ENCODE results near the gene LRCH3.

Gene LRCH3

GRCh38 chr3:197794115-197794514 is 3.1 kb downstream of the LRCH3 start:
- no peak for DNase-seq

DNA sequence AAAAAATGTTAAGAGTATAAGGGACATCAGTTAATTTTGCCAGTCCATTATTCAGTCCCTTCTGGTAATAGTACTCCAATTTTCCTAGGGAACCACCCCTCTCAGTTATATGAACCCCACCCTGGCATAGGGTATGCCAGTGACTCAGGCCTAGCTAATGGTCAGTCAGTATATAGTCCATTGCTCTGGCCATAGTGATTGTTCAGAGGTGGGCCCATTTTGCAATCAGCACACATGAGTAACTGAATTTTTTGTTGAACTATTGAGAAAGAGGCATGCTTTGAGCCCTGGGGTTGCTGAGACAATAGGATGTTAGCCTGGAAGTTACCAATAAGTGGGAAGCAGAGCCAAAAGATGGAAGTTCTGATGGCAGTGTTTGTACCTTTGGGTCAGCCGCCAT is 4.1 kb downstream of the LRCH3 start:
- DNase-seq, result no peak

- no peak for DNase-seq
Observed at GRCh38 chr3:197796087-197796486, 5.0 kb downstream of the LRCH3 start.

DNA sequence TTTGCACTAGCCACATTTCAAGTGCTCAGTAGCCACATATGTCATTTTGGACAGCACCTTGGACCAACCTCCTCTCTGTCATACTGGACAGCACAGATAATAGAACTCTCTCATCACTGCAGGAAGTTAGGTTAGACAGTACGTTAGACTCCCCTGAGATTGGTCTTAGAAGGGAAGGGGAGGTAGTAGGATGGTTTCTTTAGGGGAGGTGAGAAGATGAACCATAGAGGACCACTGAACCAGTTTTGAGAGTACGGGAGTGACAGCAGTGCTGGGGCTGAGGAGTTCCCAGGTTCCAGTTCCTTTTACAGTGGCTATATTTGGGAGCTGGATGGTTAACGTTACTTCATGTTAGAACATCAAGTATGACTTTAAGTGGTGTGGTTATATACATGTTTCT is 7.8 kb downstream of the LRCH3 start:
- no peak for DNase-seq

DNA sequence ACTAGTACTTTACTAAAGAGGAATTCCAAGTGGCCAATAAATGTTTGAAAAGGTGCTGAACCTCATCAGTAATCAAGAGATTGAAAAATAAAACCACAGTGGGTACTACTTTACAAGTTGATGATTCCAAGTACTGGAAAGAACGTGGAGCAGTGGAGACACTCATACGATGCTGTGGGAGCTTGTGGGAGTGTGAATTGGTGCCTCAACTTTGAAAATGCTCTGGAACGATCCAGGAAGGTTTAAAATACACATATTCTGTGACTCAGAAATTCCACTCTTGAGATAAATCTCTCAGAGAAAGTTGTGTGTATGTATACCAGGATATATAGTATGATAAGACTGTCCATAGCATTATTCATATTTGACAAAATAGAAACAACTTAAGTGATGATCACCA is 9.3 kb downstream of the LRCH3 start:
- no peak for DNase-seq

DNA sequence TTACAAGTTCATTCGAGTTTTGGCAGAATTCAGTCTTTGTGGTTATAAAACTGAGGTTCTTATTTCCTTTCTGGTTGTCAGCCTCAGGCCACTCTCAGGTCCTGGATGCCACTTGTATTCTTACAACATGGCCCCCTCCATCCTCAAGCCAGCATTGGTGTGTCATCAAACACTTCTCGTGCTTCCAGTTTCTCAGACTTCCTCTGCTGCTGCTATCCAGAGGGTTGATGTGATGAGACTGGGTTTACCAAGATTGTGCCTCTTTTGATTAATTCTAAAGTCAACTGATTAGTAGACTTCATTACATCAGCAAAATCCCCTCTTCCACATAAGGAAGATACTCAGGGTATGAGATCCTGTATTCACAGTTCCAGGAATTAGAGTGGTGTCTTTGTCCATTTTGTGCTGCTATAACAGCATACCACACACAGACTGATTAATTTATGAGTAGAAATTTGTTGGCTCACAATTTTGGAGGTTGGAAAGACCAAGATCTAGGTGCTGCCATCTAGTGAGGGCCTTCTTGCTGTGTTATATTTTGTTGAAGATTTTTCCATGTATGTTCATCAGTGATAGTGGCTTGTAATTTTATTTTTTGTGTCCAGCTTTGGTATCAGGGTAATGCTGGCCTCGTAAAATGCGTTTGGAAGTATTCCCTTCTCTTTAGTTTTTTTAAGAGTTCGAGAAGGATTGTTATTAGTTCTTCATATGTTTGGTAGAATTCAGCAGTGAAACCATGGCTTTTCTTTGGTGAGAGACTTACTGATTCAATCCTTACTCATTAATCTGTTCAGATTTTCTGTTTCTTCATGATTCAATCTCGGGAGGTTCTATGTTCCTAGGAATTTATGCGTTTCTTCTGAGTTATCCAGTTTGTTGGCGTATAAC is 11.1 kb downstream of the LRCH3 start:
- DNase-seq, result no peak

DNA sequence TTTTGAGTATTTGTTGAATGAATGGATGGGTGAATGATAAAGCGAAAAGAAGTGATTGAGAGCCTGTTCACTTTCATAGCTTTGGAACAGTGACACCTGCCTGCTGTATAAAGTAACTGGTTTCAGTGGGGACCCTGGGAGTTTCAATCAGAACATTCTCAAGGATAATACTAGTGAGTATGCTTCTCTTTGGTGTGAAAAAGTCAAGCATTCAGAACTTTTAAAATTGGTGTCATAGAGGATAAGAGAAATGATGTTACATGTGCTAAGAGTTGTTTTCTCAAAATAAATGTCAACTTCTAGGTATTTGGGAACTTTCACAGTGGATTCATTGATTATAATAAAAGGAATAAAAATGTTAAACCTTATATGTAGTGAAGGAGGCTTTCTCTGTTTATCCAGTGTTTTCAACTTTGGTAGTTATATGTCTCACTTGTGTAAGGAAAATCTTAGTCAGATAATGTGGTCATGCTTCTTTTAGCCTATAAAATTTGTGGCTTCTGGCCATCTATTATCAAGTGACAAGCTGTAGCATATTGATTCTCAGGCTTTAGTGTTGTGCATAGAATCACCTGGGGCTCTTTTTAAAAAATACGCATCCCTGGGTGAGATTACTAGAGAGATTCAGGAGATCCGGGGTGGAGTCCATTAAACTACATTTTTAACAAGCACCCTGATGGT is 11.9 kb downstream of the LRCH3 start:
- no peak for DNase-seq

- DNase-seq, result no peak
Observed at GRCh38 chr3:197804511-197804910, 13.5 kb downstream of the LRCH3 start.

- no peak for DNase-seq
Observed at GRCh38 chr3:197807969-197808587, 17.0 kb downstream of the LRCH3 start.

DNA sequence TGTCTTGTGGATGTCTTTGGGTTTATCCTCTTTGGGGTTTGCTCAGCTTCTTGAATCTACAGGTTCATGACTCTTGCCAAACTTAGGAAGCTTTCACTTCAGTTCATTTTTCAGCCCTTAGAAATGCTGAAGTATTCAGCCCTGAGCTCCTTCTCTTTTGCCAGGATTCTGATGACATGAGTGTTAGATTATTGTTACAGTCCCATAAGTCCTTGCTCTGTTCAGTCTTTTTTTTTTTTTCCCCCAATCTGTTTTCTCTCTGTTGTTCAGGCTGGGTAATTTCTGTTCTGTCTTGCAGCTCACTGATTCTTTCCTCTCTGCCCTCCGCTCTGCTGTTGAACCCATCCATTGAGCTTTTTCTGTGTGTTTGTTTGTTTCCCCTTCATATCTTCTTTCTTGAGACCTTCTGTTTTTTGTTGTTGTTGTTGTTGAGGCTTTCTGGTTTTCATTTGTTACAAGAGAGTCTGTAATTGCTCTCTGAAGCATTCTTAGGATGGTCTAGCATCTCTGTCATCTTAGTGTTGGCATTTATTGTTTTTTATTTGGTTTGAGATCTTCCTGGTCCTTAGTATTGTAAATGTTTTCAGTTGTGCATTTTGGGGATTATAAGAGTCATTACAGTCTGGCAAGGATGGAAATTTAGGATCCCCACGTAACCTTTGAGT is 18.4 kb downstream of the LRCH3 start:
- DNase-seq, result no peak

GRCh38 chr3:197810901-197811300 is 19.8 kb downstream of the LRCH3 start:
- no peak for DNase-seq

DNA sequence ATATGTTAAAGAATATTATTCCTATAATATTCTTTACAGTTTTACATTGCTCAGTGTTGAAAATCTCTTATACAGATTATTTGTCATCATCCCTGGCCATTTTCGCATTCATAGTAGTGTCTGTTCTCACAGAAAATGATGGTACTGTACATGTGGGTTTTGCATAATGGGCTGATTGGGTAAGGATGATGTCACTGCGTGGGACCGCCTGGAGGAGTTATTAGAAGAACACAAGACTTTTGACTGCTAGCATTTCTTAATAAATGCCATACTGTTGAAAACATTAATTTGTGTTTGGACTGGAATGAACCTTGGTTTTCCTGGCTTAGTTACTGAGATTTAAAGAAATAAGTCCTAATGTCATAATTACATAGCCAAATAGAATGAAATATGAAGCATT is 20.3 kb downstream of the LRCH3 start:
- no peak for DNase-seq

- DNase-seq, result no peak
Observed at GRCh38 chr3:197814372-197814771, 23.3 kb downstream of the LRCH3 start.

- DNase-seq, result no peak
Observed at GRCh38 chr3:197820550-197821335, 29.7 kb downstream of the LRCH3 start.

DNA sequence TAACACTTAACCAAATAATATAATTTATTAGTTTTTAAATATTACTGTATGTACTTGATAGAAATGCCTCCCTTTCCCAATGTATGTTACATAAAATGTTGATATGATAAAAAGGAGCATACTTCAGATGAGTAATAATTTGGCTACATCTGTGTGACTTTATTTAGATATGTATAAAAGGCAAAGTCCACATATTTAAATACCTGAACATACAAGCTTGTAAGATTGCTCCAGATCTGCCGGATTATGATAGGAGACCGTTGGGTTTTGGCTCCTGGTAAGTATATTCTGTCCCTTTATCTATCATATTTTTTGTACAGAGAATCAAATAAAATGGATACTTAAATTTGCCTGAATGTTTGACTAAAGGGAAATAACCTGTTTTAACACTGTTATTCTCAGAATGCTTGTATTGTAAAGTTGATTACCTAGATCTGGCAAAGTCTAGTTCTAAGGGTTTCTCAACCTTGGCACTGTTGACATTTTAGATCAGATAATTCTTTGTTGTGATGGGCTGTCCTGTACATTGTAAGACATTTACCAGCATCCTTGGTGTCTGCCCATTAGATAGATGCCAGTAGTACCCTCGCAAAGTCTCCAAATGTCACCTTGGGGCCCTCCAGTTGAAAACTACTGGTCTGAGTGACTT is 38.5 kb downstream of the LRCH3 start:
- DNase-seq, result no peak

- DNase-seq, result no peak
Observed at GRCh38 chr3:197830308-197830966, 39.4 kb downstream of the LRCH3 start.

GRCh38 chr3:197830967-197831313 is 39.9 kb downstream of the LRCH3 start:
- DNase-seq, result no peak

GRCh38 chr3:197833930-197834715 is 43.1 kb downstream of the LRCH3 start:
- no peak for DNase-seq

DNA sequence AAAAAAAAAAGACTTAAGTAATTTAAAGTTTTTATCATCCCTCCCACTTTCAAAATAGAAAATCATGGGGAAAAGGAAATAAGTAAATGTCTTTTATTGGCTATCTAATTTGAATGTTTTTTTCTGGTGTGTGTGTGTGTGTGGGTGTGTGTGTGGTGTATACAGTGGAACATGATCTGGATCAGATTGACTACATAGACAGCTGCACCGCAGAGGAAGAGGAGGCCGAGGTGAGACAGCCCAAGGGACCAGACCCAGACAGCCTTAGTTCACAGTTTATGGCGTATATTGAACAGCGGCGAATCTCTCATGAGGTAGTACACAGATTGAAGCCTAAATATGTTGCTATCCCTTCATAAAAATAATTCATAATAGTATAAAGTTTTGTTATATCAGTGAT is 44.5 kb downstream of the LRCH3 start:
- DNase-seq, result no peak

DNA sequence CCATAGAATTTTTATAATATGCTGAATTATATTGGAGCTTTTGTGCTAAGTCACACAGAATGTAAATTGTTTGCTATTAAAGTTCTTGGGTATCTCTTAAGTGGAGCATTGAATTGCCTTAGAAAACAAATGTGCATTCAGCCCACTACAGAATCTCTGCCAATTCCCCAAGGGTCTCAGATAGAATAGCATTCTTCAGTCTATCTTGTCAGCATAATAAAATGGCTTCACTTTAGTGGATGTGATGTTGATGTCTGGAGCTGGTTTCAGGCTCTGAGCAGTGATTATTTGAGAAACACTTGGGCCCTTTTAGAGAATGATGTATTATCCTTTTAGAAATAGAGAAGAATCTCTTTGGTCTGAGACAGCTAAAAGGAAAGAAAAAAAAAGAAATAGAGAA is 45.2 kb downstream of the LRCH3 start:
- DNase-seq, result no peak

- no peak for DNase-seq
Observed at GRCh38 chr3:197837282-197837681, 46.2 kb downstream of the LRCH3 start.
